ENCODE data around the gene KIAA0513. TPM values are rescaled to one million over a fixed set of nuclear protein-coding genes. Genes with fewer than 3 reads are reported as not detected.

KIAA0513 gene
- total and polyA plus RNA-seq, 2 of the 13 experiments (the other 11 are each of a cell fraction or from before 2014, with no cell fraction given): 1.8 TPM

DNA sequence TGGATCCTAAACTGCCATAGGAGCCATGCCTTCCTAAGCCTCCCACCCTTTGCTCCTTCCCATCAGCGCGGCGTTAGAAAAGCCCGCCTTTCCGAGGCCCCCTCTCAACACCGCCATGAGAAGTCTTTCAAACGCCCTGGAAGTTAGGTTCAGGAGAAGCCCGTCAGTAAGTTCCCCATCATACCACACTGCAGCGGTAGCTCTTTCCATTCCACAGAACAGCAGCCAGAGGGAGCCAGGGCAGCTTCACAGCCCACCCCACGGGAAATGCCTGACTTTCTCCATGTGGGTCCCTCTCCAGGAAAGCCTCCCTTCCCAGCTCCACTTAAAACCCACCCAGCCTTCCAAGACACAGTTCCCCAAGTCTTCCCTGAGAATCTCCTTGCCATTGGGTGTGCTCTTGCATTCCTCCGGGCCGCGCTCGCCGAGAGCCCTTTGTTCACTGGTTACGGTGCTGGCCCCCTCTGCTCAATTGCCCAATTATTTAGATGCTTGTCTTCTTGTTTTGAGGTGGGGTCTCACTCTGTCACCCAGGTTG is 28.7 kb downstream of the KIAA0513 start (continued):
- TF ChIP-seq SIN3A (IDR thresholded peaks at IDR 0.05; ENCODE audit: borderline replicate concordance, low read depth, low read length): no peak
- TF ChIP-seq, protein P1, sequence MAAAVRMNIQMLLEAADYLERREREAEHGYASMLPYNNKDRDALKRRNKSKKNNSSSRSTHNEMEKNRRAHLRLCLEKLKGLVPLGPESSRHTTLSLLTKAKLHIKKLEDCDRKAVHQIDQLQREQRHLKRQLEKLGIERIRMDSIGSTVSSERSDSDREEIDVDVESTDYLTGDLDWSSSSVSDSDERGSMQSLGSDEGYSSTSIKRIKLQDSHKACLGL (CRISPR knock-in tag; IDR thresholded peaks at IDR 0.05): no peak
- TF ChIP-seq, protein P2, sequence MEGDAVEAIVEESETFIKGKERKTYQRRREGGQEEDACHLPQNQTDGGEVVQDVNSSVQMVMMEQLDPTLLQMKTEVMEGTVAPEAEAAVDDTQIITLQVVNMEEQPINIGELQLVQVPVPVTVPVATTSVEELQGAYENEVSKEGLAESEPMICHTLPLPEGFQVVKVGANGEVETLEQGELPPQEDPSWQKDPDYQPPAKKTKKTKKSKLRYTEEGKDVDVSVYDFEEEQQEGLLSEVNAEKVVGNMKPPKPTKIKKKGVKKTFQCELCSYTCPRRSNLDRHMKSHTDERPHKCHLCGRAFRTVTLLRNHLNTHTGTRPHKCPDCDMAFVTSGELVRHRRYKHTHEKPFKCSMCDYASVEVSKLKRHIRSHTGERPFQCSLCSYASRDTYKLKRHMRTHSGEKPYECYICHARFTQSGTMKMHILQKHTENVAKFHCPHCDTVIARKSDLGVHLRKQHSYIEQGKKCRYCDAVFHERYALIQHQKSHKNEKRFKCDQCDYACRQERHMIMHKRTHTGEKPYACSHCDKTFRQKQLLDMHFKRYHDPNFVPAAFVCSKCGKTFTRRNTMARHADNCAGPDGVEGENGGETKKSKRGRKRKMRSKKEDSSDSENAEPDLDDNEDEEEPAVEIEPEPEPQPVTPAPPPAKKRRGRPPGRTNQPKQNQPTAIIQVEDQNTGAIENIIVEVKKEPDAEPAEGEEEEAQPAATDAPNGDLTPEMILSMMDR (CRISPR knock-in tag; IDR thresholded peaks at IDR 0.05): peak; percentile 56
- TF ChIP-seq ZNF230 (CRISPR knock-in tag; IDR thresholded peaks at IDR 0.05): 0 out of 2 replicates have a peak, but pooled peaks have one; percentile 36
- TF ChIP-seq ZNF629 (CRISPR knock-in tag; conservative IDR thresholded peaks at IDR 0.05): no peak
- no peak for TF ChIP-seq SMYD3 (CRISPR knock-in tag; IDR thresholded peaks at IDR 0.05)
- no peak for TF ChIP-seq ZNF335 (CRISPR knock-in tag; IDR thresholded peaks at IDR 0.05)
- TF ChIP-seq ZNF180 (CRISPR knock-in tag; IDR thresholded peaks at IDR 0.05; ENCODE audit: borderline replicate concordance, low read depth): no peak
- TF ChIP-seq, protein P3, sequence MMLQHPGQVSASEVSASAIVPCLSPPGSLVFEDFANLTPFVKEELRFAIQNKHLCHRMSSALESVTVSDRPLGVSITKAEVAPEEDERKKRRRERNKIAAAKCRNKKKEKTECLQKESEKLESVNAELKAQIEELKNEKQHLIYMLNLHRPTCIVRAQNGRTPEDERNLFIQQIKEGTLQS (CRISPR knock-in tag; IDR thresholded peaks at IDR 0.05): no peak
- TF ChIP-seq KAT8 (CRISPR knock-in tag; IDR thresholded peaks at IDR 0.05): no peak
- 0 out of 2 replicates have a peak, but pooled peaks have one; percentile 11 for TF ChIP-seq SALL1 (CRISPR knock-in tag; IDR thresholded peaks at IDR 0.05)
- 0 out of 2 replicates have a peak, but pooled peaks have one; percentile 12 for TF ChIP-seq FLYWCH1 (CRISPR knock-in tag; IDR thresholded peaks at IDR 0.05)
- TF ChIP-seq ZFP62 (CRISPR knock-in tag; IDR thresholded peaks at IDR 0.05): no peak
- no peak for TF ChIP-seq GATAD2A (CRISPR knock-in tag; IDR thresholded peaks at IDR 0.05)
- 0 out of 2 replicates have a peak, but pooled peaks have one; percentile 15 for TF ChIP-seq HIVEP1 (CRISPR knock-in tag; IDR thresholded peaks at IDR 0.05)
- TF ChIP-seq, protein P4, sequence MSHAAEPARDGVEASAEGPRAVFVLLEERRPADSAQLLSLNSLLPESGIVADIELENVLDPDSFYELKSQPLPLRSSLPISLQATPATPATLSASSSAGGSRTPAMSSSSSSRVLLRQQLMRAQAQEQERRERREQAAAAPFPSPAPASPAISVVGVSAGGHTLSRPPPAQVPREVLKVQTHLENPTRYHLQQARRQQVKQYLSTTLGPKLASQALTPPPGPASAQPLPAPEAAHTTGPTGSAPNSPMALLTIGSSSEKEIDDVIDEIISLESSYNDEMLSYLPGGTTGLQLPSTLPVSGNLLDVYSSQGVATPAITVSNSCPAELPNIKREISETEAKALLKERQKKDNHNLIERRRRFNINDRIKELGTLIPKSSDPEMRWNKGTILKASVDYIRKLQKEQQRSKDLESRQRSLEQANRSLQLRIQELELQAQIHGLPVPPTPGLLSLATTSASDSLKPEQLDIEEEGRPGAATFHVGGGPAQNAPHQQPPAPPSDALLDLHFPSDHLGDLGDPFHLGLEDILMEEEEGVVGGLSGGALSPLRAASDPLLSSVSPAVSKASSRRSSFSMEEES (CRISPR knock-in tag; IDR thresholded peaks at IDR 0.05): 0 out of 2 replicates have a peak, but pooled peaks have one; percentile 6
- TF ChIP-seq RFX5 (IDR thresholded peaks at IDR 0.05; ENCODE audit: low read depth, low read length): no peak
- no peak for TF ChIP-seq ZNF672 (CRISPR knock-in tag; IDR thresholded peaks at IDR 0.05)
- TF ChIP-seq, protein P5, sequence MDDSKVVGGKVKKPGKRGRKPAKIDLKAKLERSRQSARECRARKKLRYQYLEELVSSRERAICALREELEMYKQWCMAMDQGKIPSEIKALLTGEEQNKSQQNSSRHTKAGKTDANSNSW (CRISPR knock-in tag; IDR thresholded peaks at IDR 0.05; ENCODE audit: borderline replicate concordance): no peak
- TF ChIP-seq, protein P6, sequence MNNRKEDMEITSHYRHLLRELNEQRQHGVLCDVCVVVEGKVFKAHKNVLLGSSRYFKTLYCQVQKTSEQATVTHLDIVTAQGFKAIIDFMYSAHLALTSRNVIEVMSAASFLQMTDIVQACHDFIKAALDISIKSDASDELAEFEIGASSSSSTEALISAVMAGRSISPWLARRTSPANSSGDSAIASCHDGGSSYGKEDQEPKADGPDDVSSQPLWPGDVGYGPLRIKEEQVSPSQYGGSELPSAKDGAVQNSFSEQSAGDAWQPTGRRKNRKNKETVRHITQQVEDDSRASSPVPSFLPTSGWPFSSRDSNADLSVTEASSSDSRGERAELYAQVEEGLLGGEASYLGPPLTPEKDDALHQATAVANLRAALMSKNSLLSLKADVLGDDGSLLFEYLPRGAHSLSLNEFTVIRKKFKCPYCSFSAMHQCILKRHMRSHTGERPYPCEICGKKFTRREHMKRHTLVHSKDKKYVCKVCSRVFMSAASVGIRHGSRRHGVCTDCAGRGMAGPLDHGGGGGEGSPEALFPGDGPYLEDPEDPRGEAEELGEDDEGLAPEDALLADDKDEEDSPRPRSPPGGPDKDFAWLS (CRISPR knock-in tag; IDR thresholded peaks at IDR 0.05; ENCODE audit: borderline replicate concordance): no peak
- TF ChIP-seq RXRB (CRISPR knock-in tag; IDR thresholded peaks at IDR 0.05; ENCODE audit: borderline replicate concordance): peak; percentile 2; the same call in 1 of the 2 replicates
- no peak for TF ChIP-seq ZNF83 (CRISPR knock-in tag; IDR thresholded peaks at IDR 0.05; ENCODE audit: borderline replicate concordance)
- TF ChIP-seq, protein P7, sequence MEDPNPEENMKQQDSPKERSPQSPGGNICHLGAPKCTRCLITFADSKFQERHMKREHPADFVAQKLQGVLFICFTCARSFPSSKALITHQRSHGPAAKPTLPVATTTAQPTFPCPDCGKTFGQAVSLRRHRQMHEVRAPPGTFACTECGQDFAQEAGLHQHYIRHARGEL (CRISPR knock-in tag; IDR thresholded peaks at IDR 0.05): no peak
- TF ChIP-seq ZNF333 (CRISPR knock-in tag; IDR thresholded peaks at IDR 0.05; ENCODE audit: borderline replicate concordance): no peak
- TF ChIP-seq ZNF749 (CRISPR knock-in tag; IDR thresholded peaks at IDR 0.05; ENCODE audit: borderline replicate concordance): peak; percentile 51; the same call in 1 of the 2 replicates
- no peak for TF ChIP-seq RELA (CRISPR knock-in tag; IDR thresholded peaks at IDR 0.05)

All from HepG2 (cell line).